Measurements from ENCODE around the gene NKG7. TPM values are rescaled to one million over a fixed set of nuclear protein-coding genes. Genes with fewer than 3 reads are reported as not detected.

The NKG7 gene
- polyA plus RNA-seq, 3 donors: 1.2 to 2.0 (median 1.3) TPM

DNA sequence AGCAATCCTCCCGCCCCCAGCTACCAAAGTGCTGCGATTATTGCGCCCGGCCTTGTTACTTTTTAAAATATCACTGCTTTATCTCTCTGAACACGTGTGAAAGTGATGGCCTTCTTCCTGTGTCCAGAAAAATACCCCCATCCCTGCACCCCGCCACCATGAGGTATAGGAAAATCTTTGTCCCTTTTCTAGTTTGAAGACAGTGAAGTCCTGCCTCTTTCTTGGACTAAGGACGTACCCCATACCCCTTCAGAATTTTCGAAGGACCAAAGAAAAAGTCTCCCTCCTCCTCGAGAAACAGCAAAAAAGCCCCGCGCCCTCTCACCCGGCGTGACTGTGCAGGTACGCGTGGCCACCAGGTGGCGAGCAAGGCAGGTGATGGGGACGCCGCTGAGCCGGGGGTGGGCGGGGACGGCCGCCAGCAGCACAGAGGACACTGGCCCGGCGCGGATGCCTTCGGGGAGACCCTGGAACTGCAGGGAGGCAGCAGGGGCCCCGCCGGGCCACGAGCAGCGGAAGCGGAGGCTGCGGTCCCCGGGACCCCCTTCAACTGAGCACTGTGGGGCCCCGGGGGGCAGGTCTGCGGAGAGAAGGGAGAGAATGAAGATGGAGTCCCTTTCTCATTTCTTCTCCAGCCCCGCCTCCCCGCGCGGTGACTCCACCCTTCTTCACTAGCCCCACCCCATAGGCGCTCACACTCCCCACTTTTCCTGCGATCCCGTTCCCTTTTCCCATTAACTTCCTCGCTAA is 33.7 kb downstream of the NKG7 start:
- peak; percentile 62 to 73 (median 70) for DNase-seq (ENCODE audit: low read depth in 3 of 3, low spot score in 2 of 3)

DNA sequence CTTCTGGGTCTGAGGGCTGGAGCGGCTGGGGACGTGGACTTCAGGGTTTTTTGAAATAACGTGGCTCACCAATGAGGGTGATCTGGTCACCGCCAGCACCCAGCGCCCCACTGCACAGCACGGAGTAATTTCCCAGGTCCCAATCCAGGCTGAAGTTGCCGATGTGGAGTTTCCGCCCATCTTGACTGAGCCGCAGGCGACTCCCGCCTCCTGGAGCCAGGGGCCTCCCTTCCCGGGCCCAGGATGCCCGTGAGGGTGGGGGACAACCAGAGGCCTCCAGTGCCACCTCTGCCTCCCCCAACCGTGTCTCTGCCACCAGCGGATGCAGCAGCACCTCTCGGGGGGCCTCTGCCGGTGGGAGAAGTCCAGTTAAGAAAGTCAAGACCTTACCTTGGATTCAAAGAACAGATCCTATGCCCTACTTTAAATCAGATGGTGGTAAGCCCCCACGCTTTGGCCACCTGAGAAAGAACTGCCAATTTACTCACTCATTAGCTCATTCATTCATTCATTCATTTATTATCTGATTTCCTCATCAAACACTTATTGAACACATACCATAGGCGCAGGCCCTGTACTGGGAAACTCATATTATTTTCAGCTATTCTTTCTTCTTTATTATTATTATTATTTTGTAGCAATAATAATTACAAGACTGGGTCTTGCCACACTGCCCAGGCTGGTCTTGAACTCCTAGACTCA is 34.4 kb downstream of the NKG7 start:
- DNase-seq (ENCODE audit: low read depth in 3 of 3, low spot score in 2 of 3): no peak

DNA sequence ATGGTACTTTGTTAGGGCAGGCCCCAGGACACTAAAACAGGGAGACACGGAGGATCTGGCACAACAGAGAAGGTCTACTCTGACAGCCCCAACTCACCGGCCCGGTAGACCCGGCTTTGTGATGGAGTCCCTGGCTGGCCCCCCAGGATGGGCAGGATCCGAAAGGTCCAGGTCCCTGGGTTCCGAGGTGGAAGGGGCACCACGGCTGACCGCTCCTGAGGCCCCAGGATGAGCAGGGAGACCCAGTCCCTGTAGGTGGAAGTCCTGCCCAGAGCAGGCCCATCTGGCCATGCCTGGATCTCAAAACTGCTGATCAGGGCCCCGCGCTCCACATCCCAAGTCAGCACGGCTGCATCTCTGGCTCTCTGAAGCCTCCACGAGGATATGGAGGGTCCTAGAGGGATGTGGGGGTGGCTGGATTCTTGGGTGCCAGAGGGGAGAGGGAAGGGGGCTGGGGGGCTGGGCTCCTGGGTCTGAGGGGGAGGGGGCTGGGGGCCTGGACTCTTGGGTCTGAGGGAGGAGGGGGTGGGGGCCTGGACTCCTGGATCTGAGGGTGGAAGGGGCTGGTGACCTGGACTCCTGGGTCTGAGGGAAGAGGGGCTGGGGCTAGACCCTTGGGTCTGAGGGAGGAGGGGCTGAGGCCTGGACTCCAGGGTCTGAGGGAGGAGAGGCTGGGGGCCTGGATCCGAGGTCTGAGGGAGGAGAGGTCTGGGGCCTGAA is 35.2 kb downstream of the NKG7 start:
- no peak for DNase-seq (ENCODE audit: low read depth in 3 of 3, low spot score in 2 of 3)

GRCh38 chr19:51333836-51334460 is 38.5 kb downstream of the NKG7 start:
- DNase-seq (ENCODE audit: low read depth in 3 of 3, low spot score in 2 of 3): no peak

GRCh38 chr19:51331716-51332115 is 40.7 kb downstream of the NKG7 start:
- DNase-seq (ENCODE audit: low read depth in 3 of 3, low spot score in 2 of 3): no peak

DNA sequence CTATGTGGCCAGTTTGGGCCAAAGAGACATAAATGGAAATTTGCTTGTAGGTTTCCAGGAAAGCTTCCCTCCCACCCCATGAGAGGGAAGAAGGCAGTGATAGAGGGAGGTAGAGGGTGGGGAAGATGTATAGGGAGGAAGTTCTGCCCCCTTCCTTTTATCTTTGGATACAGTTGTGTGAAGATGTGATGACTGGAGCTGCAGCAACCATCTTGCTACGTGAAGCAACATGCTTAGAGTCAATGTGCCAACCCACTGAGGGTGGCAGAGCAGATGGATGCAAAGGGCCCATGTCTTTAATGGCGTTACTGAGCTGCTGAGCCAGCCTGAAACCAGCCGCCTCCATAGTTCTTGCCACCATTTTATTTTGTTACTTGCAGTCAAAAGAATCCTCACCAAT is 41.3 kb downstream of the NKG7 start:
- DNase-seq (ENCODE audit: low read depth in 3 of 3, low spot score in 2 of 3): no peak

- no peak for DNase-seq (ENCODE audit: low read depth in 3 of 3, low spot score in 2 of 3)
Observed at GRCh38 chr19:51330366-51330765, 42.1 kb downstream of the NKG7 start.

DNA sequence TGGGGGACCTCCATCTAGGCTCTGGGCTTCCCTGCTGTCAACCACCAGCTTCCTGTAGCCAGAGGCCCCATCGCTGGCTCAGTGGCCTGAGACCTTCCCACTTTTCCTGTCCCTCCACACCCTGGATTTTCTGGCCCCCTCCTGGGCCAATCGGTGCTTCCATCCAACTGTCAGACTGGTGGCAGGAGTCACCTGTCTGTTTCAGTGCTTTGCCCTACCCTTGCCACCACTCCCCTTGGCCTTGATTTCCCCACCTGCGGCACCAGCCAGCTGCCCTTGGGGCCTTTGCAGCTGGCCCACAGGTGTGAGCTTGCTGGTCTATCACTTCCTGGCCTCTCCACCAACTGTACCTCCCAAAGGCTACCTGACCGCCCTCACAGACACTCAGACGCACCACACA is 43.0 kb downstream of the NKG7 start:
- no peak for DNase-seq (ENCODE audit: low read depth in 3 of 3, low spot score in 2 of 3)

DNA sequence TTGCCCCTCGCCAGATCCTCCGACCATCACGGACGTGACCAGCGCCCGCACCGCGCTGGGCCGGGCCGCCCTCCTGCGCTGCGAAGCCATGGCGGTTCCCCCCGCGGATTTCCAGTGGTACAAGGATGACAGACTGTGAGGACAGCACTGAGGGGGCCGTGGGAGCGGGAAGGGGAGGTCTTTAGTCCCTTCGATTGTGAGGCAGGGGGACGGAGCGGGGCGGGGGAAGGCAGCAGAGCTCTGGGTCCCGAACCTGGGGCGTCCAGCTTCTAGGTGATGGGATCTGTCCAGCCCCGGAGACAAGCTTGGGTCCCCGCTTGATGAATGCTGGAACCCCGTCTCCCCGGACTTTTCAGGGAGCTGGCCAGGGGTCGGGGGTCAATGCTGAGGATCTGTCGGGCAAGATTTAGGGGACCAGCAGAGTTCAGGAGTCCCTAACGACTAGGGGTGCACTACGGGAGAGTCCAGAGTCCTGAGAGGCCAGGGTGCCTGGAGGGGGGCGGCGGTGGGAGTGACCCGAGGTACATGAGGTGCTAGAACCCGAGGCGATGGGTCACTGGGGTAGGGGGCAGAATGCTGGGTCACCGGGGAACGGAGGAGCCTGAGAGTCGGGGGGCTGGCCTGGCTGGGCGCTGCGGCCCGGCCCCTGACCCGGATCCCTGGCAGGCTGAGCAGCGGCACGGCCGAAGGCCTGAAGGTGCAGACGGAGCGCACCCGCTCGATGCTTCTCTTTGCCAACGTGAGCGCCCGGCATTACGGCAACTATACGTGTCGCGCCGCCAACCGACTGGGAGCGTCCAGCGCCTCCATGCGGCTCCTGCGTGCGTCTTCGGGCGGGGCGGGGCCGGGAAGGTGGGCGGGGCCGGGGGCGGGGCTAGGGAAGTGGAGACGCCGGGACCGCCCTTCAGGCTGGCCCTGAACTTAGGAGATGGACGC is 45.1 kb downstream of the NKG7 start:
- DNase-seq (ENCODE audit: low read depth in 3 of 3, low spot score in 2 of 3): no peak

GRCh38 chr19:51326216-51327065 is 46.0 kb downstream of the NKG7 start:
- no peak for DNase-seq (ENCODE audit: low read depth in 3 of 3, low spot score in 2 of 3)

DNA sequence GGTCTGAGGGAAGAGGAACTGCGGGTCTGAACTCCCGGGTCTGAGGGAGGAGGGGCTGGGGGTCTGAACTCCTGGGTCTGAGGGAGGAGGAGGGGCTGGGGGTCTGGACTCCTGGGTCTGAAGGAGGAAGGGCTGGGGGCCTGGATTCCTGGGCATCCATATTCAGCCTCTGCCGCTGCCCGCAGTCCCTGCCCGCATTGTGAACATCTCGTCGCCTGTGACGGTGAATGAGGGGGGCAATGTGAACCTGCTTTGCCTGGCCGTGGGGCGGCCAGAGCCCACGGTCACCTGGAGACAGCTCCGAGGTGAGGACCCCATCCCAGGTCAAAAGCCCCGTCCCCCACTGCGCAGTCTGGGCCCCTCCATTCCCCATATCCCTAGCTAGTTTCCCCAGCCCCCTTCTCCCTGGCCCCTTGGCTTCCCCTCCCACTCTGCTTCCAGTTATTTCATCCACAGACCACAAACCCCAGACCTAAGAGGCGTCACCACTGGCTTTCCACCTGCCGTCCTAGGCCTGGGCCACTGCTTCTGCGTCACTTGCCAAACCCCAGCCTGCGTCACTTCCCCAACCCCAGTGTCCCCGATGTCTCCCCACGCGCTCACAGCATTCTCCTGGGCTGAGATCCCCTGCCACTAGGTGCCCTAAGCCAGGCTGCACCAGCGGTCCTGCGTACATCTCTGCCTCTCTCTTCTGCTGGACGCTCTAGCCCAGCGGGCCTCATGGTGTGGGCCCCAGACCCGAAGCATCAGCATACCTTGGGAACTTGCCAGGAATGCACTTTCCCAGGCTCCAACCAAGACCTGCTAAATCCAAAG is 47.1 kb downstream of the NKG7 start:
- no peak for DNase-seq (ENCODE audit: low read depth in 3 of 3, low spot score in 2 of 3)

GRCh38 chr19:51324167-51324481 is 48.3 kb downstream of the NKG7 start:
- DNase-seq (ENCODE audit: low read depth in 3 of 3, low spot score in 2 of 3): no peak

- no peak for DNase-seq (ENCODE audit: low read depth in 3 of 3, low spot score in 2 of 3)
Observed at GRCh38 chr19:51323481-51324166, 48.8 kb downstream of the NKG7 start.

DNA sequence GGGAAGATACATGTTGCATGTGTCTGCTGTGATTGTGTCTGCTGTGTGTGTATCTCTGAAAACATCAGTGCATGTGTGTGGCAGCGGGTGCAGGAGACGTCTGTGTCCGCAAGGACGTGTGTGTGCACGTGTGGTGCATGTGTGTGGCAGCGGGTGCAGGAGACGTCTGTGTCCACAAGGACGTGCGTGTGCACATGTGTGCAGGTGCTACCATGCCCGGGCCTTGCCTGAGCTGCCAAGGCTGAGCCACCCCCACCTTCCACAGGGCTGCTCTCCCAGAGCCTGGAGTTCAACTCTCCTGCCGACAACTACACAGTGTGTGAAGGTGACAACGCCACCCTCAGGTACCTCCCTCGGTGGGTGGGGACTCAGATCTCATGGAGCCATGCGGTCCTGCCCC is 50.7 kb downstream of the NKG7 start:
- no peak for DNase-seq (ENCODE audit: low read depth in 3 of 3, low spot score in 2 of 3)

Measured in right renal cortex interstitium (tissue), 3 donors.